Measurements from ENCODE around the gene PDE6A. TPM values are rescaled to one million over a fixed set of nuclear protein-coding genes. Genes with fewer than 3 reads are reported as not detected.
A peak's percentile ranks its signal among the peaks of the same experiment; 100 is the strongest.
"Not testable (repeated sequence)": the region's sequence is repeated elsewhere in the genome, so short reads cannot be mapped to it uniquely, and the experiment has no call there.

The PDE6A gene
- polyA plus RNA-seq, 1 donor: 0.25 TPM

GRCh38 chr5:149895416-149896345 is 48.9 kb downstream of the PDE6A start:
- DNase-seq: no peak

GRCh38 chr5:149894237-149894636 is 50.4 kb downstream of the PDE6A start:
- DNase-seq: no peak

- no peak for DNase-seq
Observed at GRCh38 chr5:149893403-149893931, 51.1 kb downstream of the PDE6A start.

- DNase-seq: no peak
Observed at GRCh38 chr5:149892594-149892993, 52.0 kb downstream of the PDE6A start.

- DNase-seq: no peak
Observed at GRCh38 chr5:149888280-149888679, 56.3 kb downstream of the PDE6A start.

- DNase-seq: peak; percentile 28
Observed at GRCh38 chr5:149887622-149888183, 56.9 kb downstream of the PDE6A start.

- DNase-seq: no peak
Observed at GRCh38 chr5:149886692-149887470, 57.7 kb downstream of the PDE6A start.

- no peak for DNase-seq
Observed at GRCh38 chr5:149886060-149886459, 58.5 kb downstream of the PDE6A start.

- no peak for DNase-seq
Observed at GRCh38 chr5:149885513-149885912, 59.1 kb downstream of the PDE6A start.

- DNase-seq: no peak
Observed at GRCh38 chr5:149883550-149883949, 61.0 kb downstream of the PDE6A start.

- not testable (repeated sequence) for DNase-seq
Observed at GRCh38 chr5:149882633-149883032, 62.0 kb downstream of the PDE6A start.

GRCh38 chr5:149881874-149882273 is 62.7 kb downstream of the PDE6A start:
- DNase-seq: no peak

- DNase-seq: no peak
Observed at GRCh38 chr5:149881069-149881622, 63.4 kb downstream of the PDE6A start.

- DNase-seq: not testable (repeated sequence)
Observed at GRCh38 chr5:149879593-149879992, 65.0 kb downstream of the PDE6A start.

GRCh38 chr5:149878371-149878770 is 66.2 kb downstream of the PDE6A start:
- no peak for DNase-seq

- DNase-seq: no peak
Observed at GRCh38 chr5:149873896-149874295, 70.7 kb downstream of the PDE6A start.

GRCh38 chr5:149872351-149873040 is 72.1 kb downstream of the PDE6A start:
- no peak for DNase-seq

- DNase-seq: no peak
Observed at GRCh38 chr5:149871471-149871870, 73.1 kb downstream of the PDE6A start.

GRCh38 chr5:149870697-149871096 is 73.9 kb downstream of the PDE6A start:
- no peak for DNase-seq

GRCh38 chr5:149870232-149870631 is 74.4 kb downstream of the PDE6A start:
- DNase-seq: no peak

GRCh38 chr5:149869411-149869821 is 75.2 kb downstream of the PDE6A start:
- DNase-seq: no peak

GRCh38 chr5:149865746-149866145 is 78.8 kb downstream of the PDE6A start:
- no peak for DNase-seq
